Measurements from ENCODE around the gene BMAL1.
"Not testable (repeated sequence)": the region's sequence is repeated elsewhere in the genome, so short reads cannot be mapped to it uniquely, and the experiment has no call there.

BMAL1 gene

GRCh38 chr11:13277768-13278608 is at the start of gene BMAL1:
Gene BMAL1 (plus strand): TSS chr11:13277790. CDS start chr11:13354309, 76,519 bp downstream.
- peak; percentile 70 for DNase-seq

GRCh38 chr11:13228572-13228971 is 49.0 kb upstream of the BMAL1 start:
- DNase-seq: peak; percentile 32

GRCh38 chr11:13229136-13229535 is 48.5 kb upstream of the BMAL1 start:
- DNase-seq: no peak

- no peak for DNase-seq
Observed at GRCh38 chr11:13229711-13230318, 47.8 kb upstream of the BMAL1 start.

GRCh38 chr11:13233173-13233745 is 44.3 kb upstream of the BMAL1 start:
- DNase-seq: no peak

GRCh38 chr11:13235895-13236294 is 41.7 kb upstream of the BMAL1 start:
- no peak for DNase-seq

- DNase-seq: peak; percentile 21
Observed at GRCh38 chr11:13236626-13237025, 41.0 kb upstream of the BMAL1 start.

GRCh38 chr11:13237761-13238160 is 39.8 kb upstream of the BMAL1 start:
- no peak for DNase-seq

- peak; percentile 65 for DNase-seq
Observed at GRCh38 chr11:13238879-13239514, 38.6 kb upstream of the BMAL1 start.

- DNase-seq: no peak
Observed at GRCh38 chr11:13242564-13242963, 35.0 kb upstream of the BMAL1 start.

- DNase-seq: no peak
Observed at GRCh38 chr11:13247606-13248296, 29.8 kb upstream of the BMAL1 start.

GRCh38 chr11:13249177-13249576 is 28.4 kb upstream of the BMAL1 start:
- DNase-seq: no peak

GRCh38 chr11:13249992-13250391 is 27.6 kb upstream of the BMAL1 start:
- DNase-seq: no peak

- no peak for DNase-seq
Observed at GRCh38 chr11:13251966-13252365, 25.6 kb upstream of the BMAL1 start.

GRCh38 chr11:13252438-13252837 is 25.2 kb upstream of the BMAL1 start:
- no peak for DNase-seq

- no peak for DNase-seq
Observed at GRCh38 chr11:13256216-13256615, 21.4 kb upstream of the BMAL1 start.

- not testable (repeated sequence) for DNase-seq
Observed at GRCh38 chr11:13258061-13258460, 19.5 kb upstream of the BMAL1 start.

- no peak for DNase-seq
Observed at GRCh38 chr11:13258855-13259254, 18.7 kb upstream of the BMAL1 start.

- DNase-seq: no peak
Observed at GRCh38 chr11:13259374-13259773, 18.2 kb upstream of the BMAL1 start.

- no peak for DNase-seq
Observed at GRCh38 chr11:13260201-13260962, 17.2 kb upstream of the BMAL1 start.

GRCh38 chr11:13260963-13261588 is 16.5 kb upstream of the BMAL1 start:
- DNase-seq: no peak

Measured in inflammatory macrophage treated with lipopolysaccharide for 4 hours (primary cell).